H1 (cell line): Measurements from ENCODE around the gene TMEM221. TPM values are rescaled to one million over a fixed set of nuclear protein-coding genes. Genes with fewer than 3 reads are reported as not detected.
A peak's percentile ranks its signal among the peaks of the same experiment; 100 is the strongest.

Experiments used
- ASH2L ChIP-seq: fragments of 200-600, 300-600 bp; sonication (generic); IDR thresholded peaks from one replicate; pipeline ENCODE4 v1.7.1; 2017; ENCODE audit warnings: low read length
- CBX5 ChIP-seq: fragments of 300-800, 300-1000 bp; sonication (generic); IDR thresholded peaks from 2 replicates; pipeline ENCODE4 v1.7.1; 2016; ENCODE audit warnings: antibody characterized with exemption, low read length, low read depth
- CHD2 ChIP-seq: IDR thresholded peaks from 2 replicates; pipeline ENCODE4 v1.6.1; 2012; ENCODE audit warnings: low read length, improper control_type of control experiment
- E2F6 ChIP-seq: IDR thresholded peaks from 2 replicates; pipeline ENCODE4 v1.6.1; 2012; ENCODE audit warnings: inconsistent platforms
- FOSL1 ChIP-seq: IDR thresholded peaks from 2 replicates; pipeline ENCODE4 v1.6.1; 2011; ENCODE audit warnings: mild to moderate bottlenecking, low read depth, low read length, moderate library complexity; ENCODE audit not compliant: insufficient read depth
- USF2 ChIP-seq: IDR thresholded peaks from 2 replicates; pipeline ENCODE4 v1.6.1; 2011; ENCODE audit warnings: low read length, improper control_type of control experiment
- polyA plus RNA-seq, 7 experiments: library from polyadenylated mRNA; depleted of rRNA in 3 of 7; stranded (reverse) in 5 of 7; unstranded in 2 of 7; fragments of >200 nt in 5 of 7; fragments of 200-250 nt in 2 of 7; gene quantifications; 1 replicate in 5 of 7; 2 replicates in 1 of 7; 4 replicates in 1 of 7; pipeline versions ENCODE4 v1.2.1 to v1.2.3, GENCODE V29; 2011 to 2013; ENCODE audit warnings: missing spikeins in 2 of 7, mixed read lengths in 2 of 7
- total RNA-seq: library from RNA; stranded (reverse); fragmentation: NEBNext Ultra II Directional; extraction: Animal tissue kit (Norgen Biotek cat#: 25700); gene quantifications from 2 replicates; pipeline ENCODE4 v1.2.1, GENCODE V29; 2021
- TF ChIP-seq, protein P1 (sequence below): fragments of 300-600 bp; sonication (generic); IDR thresholded peaks from 2 replicates; pipeline ENCODE4 v1.7.1; 2012; ENCODE audit warnings: low read length, moderate library complexity, mild to moderate bottlenecking, inconsistent platforms; ENCODE audit not compliant: insufficient replicate concordance

The TMEM221 gene
- total and polyA plus RNA-seq, 2 of the 8 experiments (the other 6 are each of a cell fraction or from before 2014, with no cell fraction given): 1.4 to 2.0 TPM

- TF ChIP-seq, protein P1, sequence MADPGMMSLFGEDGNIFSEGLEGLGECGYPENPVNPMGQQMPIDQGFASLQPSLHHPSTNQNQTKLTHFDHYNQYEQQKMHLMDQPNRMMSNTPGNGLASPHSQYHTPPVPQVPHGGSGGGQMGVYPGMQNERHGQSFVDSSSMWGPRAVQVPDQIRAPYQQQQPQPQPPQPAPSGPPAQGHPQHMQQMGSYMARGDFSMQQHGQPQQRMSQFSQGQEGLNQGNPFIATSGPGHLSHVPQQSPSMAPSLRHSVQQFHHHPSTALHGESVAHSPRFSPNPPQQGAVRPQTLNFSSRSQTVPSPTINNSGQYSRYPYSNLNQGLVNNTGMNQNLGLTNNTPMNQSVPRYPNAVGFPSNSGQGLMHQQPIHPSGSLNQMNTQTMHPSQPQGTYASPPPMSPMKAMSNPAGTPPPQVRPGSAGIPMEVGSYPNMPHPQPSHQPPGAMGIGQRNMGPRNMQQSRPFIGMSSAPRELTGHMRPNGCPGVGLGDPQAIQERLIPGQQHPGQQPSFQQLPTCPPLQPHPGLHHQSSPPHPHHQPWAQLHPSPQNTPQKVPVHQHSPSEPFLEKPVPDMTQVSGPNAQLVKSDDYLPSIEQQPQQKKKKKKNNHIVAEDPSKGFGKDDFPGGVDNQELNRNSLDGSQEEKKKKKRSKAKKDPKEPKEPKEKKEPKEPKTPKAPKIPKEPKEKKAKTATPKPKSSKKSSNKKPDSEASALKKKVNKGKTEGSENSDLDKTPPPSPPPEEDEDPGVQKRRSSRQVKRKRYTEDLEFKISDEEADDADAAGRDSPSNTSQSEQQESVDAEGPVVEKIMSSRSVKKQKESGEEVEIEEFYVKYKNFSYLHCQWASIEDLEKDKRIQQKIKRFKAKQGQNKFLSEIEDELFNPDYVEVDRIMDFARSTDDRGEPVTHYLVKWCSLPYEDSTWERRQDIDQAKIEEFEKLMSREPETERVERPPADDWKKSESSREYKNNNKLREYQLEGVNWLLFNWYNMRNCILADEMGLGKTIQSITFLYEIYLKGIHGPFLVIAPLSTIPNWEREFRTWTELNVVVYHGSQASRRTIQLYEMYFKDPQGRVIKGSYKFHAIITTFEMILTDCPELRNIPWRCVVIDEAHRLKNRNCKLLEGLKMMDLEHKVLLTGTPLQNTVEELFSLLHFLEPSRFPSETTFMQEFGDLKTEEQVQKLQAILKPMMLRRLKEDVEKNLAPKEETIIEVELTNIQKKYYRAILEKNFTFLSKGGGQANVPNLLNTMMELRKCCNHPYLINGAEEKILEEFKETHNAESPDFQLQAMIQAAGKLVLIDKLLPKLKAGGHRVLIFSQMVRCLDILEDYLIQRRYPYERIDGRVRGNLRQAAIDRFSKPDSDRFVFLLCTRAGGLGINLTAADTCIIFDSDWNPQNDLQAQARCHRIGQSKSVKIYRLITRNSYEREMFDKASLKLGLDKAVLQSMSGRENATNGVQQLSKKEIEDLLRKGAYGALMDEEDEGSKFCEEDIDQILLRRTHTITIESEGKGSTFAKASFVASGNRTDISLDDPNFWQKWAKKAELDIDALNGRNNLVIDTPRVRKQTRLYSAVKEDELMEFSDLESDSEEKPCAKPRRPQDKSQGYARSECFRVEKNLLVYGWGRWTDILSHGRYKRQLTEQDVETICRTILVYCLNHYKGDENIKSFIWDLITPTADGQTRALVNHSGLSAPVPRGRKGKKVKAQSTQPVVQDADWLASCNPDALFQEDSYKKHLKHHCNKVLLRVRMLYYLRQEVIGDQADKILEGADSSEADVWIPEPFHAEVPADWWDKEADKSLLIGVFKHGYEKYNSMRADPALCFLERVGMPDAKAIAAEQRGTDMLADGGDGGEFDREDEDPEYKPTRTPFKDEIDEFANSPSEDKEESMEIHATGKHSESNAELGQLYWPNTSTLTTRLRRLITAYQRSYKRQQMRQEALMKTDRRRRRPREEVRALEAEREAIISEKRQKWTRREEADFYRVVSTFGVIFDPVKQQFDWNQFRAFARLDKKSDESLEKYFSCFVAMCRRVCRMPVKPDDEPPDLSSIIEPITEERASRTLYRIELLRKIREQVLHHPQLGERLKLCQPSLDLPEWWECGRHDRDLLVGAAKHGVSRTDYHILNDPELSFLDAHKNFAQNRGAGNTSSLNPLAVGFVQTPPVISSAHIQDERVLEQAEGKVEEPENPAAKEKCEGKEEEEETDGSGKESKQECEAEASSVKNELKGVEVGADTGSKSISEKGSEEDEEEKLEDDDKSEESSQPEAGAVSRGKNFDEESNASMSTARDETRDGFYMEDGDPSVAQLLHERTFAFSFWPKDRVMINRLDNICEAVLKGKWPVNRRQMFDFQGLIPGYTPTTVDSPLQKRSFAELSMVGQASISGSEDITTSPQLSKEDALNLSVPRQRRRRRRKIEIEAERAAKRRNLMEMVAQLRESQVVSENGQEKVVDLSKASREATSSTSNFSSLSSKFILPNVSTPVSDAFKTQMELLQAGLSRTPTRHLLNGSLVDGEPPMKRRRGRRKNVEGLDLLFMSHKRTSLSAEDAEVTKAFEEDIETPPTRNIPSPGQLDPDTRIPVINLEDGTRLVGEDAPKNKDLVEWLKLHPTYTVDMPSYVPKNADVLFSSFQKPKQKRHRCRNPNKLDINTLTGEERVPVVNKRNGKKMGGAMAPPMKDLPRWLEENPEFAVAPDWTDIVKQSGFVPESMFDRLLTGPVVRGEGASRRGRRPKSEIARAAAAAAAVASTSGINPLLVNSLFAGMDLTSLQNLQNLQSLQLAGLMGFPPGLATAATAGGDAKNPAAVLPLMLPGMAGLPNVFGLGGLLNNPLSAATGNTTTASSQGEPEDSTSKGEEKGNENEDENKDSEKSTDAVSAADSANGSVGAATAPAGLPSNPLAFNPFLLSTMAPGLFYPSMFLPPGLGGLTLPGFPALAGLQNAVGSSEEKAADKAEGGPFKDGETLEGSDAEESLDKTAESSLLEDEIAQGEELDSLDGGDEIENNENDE: no peak
- TF ChIP-seq CHD2 (0 out of 2 replicates have a peak, but pooled peaks have one; percentile 23), CBX5 (no peak), USF2 (peak; percentile 36; the same call in 1 of the 2 replicates), E2F6 (no peak), ASH2L (no peak), FOSL1 (no peak)
These were observed 21.1 kb upstream of the TMEM221 start (continued) for GRCh38 chr19:17469481-17470067.
